DND-41 (cell line): Measurements from ENCODE around the gene MEMO1.

Source experiments
- CTCF ChIP-seq: IDR thresholded peaks from 2 replicates; pipeline ENCODE4 v1.5.1; 2012; ENCODE audit warnings: borderline replicate concordance, low read length, moderate library complexity, mild to moderate bottlenecking; ENCODE audit not compliant: poor library complexity, severe bottlenecking; ENCODE audit errors: extremely low read depth
- EZH2 ChIP-seq: IDR thresholded peaks from 3 replicates; pipeline ENCODE4 v1.6.1; 2012; ENCODE audit warnings: borderline replicate concordance, low read depth, mild to moderate bottlenecking, moderate library complexity, low read length, inconsistent platforms; ENCODE audit not compliant: severe bottlenecking

GRCh38 chr2:32002406-32002805, 8.4 kb downstream of the MEMO1 start:
- TF ChIP-seq EZH2 (no peak), CTCF (no peak)
